GM23248 (cell line): ENCODE measurements around the gene TRAPPC3.

Source experiments
- EZH2 ChIP-seq: fragments of 200-600 bp; sonication (generic); IDR thresholded peaks from 2 replicates; pipeline ENCODE4 v1.6.1; 2018; ENCODE audit warnings: antibody characterized with exemption, mild to moderate bottlenecking; ENCODE audit not compliant: insufficient read depth, poor library complexity, severe bottlenecking
- EZH2phosphoT487 ChIP-seq: fragments of 200-600 bp; sonication (generic); IDR thresholded peaks from 2 replicates; pipeline ENCODE4 v1.6.1; 2018; ENCODE audit warnings: antibody characterized with exemption, moderate library complexity, mild to moderate bottlenecking, low read depth; ENCODE audit not compliant: insufficient read depth

GRCh38 chr1:36126005-36126716 is 23.1 kb downstream of the TRAPPC3 start:
- TF ChIP-seq EZH2 (no peak), EZH2phosphoT487 (no peak)
